Measurements from ENCODE around the gene RAP1GAP2.

RAP1GAP2 gene

DNA sequence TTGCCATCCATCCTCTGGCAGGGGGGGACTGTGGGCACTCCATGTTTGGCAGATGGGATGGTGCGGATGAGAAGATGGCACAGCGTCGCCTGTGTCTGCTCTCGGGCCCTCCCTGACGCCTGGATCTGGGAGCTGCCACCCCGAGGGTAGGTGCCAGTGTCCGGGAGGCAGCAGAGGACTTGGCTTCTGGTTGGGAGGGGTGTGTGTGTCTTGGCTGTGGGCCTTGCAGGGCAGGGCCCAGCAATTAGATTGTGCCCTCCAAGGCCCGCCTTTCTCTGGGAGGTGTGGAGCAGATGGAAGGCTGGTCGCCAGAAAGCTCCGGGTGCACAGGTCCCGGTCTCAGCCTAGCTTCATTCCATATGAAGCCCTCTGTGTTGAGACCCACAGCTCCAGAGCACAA is 1.4 kb downstream of the RAP1GAP2 start:
- DNase-seq (ENCODE audit: low spot score), result no peak
- TF ChIP-seq, protein P1, sequence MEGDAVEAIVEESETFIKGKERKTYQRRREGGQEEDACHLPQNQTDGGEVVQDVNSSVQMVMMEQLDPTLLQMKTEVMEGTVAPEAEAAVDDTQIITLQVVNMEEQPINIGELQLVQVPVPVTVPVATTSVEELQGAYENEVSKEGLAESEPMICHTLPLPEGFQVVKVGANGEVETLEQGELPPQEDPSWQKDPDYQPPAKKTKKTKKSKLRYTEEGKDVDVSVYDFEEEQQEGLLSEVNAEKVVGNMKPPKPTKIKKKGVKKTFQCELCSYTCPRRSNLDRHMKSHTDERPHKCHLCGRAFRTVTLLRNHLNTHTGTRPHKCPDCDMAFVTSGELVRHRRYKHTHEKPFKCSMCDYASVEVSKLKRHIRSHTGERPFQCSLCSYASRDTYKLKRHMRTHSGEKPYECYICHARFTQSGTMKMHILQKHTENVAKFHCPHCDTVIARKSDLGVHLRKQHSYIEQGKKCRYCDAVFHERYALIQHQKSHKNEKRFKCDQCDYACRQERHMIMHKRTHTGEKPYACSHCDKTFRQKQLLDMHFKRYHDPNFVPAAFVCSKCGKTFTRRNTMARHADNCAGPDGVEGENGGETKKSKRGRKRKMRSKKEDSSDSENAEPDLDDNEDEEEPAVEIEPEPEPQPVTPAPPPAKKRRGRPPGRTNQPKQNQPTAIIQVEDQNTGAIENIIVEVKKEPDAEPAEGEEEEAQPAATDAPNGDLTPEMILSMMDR (IDR thresholded peaks at IDR 0.05; ENCODE audit: borderline replicate concordance, control extremely low read depth, extremely low read depth, insufficient read depth, missing control alignments), result no peak
- in situ Hi-C loops (cut with MboI; ENCODE audit: low sequenced_read_pairs, unreplicated experiment), result no loop called here

DNA sequence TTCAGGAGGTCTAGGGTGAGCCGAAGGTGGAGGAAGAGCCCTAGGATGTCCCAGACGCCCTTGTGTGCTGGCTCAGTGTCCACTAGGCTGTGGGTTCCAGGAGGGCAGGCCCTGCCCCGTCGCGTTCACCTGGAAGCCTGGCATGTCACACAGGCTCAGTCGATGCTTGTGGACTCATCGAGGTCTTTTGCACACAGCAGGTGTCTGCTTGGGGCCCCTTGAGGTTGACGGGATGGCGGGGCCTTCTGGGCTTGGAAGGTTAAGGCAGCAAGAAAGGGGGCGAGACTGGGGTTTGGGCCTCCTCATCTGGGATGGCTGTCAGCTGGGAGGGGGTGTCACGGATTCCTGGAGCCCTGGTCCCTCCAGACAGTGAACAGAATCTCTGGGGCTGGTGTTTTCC is 1.9 kb downstream of the RAP1GAP2 start:
- TF ChIP-seq, protein P1 (IDR thresholded peaks at IDR 0.05; ENCODE audit: borderline replicate concordance, control extremely low read depth, extremely low read depth, insufficient read depth, missing control alignments), result no peak
- DNase-seq (ENCODE audit: low spot score), result no peak
- in situ Hi-C loops (cut with MboI; ENCODE audit: low sequenced_read_pairs, unreplicated experiment), result no loop called here

DNA sequence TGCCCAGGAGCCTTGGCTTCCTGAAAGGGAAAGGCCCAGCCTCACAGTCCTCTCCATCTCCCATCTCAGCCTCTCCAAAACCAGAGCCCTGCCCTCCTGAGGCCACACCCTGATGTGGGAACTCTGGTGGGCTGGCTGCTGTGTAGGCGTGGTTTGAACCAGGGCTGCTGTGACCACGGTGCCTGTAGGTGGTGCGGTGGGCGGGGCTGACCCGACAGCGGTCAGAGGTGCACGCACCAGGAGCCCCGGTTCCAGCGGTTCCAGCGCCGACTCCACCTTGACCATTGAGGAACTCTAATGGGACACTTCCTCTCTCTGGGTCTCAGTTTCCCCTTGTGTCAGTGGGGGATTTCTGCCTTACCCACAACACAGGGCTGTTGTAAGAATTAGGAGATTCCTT is 2.4 kb downstream of the RAP1GAP2 start:
- DNase-seq (ENCODE audit: low spot score), result no peak
- in situ Hi-C loops (cut with MboI; ENCODE audit: low sequenced_read_pairs, unreplicated experiment), result no loop called here

DNA sequence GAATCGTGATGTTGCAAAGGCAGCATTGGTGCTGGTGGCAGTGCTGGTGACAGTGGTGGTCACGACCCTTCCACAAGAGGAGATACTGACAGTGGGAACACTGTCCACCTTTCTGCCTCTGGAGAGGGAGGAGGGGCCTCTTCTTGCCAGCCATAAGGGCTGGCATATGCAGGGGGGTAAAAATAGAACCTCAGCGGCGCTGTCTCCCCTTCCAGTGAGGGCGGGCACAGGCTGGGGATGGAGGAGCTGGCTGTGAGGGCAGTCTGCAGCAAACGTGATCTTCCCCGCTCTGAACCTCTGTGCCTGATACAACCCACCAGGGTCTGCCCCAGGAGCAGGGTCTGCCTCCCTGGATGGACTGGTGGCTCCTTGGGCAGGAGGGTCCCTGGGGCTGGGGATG is 3.4 kb downstream of the RAP1GAP2 start:
- TF ChIP-seq, protein P1 (IDR thresholded peaks at IDR 0.05; ENCODE audit: borderline replicate concordance, control extremely low read depth, extremely low read depth, insufficient read depth, missing control alignments), result no peak

More for the DNA sequence above, 2.4 kb downstream of the RAP1GAP2 start:
- TF ChIP-seq, protein P1 (IDR thresholded peaks at IDR 0.05; ENCODE audit: borderline replicate concordance, control extremely low read depth, extremely low read depth, insufficient read depth, missing control alignments), result no peak

DNA sequence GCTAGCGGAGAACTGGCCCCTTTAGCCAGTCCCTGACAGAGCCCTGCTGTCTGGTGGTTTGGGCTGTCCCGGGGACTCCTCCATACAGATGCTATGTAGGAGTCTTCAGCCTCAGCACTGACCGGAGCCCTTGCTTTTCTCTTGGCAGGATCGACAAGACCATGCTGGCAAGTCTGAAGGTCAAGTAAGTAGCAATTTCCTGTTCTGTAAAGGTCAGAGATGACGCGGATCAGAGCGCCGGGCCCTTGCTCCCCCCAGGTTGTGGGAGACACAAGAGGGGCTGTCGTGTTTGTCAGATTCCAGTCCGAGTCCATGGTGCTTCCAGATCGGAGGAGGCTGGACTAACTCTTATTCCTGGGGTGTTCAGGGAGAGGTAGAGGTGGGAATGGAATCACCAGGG is 4.1 kb downstream of the RAP1GAP2 start:
- TF ChIP-seq, protein P1 (IDR thresholded peaks at IDR 0.05; ENCODE audit: borderline replicate concordance, control extremely low read depth, extremely low read depth, insufficient read depth, missing control alignments), result no peak
- DNase-seq (ENCODE audit: low spot score), result no peak
- in situ Hi-C loops (cut with MboI; ENCODE audit: low sequenced_read_pairs, unreplicated experiment), result no loop called here

More for the DNA sequence above, 3.4 kb downstream of the RAP1GAP2 start:
- no peak for DNase-seq (ENCODE audit: low spot score)
- in situ Hi-C loops (cut with MboI; ENCODE audit: low sequenced_read_pairs, unreplicated experiment), result no loop called here

DNA sequence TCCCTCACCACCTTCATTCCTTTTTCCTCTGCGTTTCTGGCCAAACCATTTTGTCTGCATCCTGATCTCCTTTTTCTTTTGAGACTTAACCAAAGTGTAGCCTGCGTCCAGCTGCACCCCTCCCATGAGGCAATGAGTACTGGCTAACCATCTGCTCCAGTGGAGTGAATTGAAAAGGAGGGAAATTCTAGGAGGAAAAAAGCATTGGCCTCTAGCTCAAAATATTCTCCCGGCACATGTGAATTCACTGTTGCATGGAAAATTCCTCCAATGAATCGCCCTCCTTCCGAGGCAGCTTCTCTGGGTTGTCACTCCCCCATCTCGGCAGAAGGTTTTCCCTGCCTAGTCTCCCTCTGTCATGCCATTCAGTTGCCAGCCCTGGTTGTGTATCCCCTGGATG is 5.6 kb downstream of the RAP1GAP2 start:
- TF ChIP-seq, protein P1 (IDR thresholded peaks at IDR 0.05; ENCODE audit: borderline replicate concordance, control extremely low read depth, extremely low read depth, insufficient read depth, missing control alignments), result no peak
- DNase-seq (ENCODE audit: low spot score), result no peak
- in situ Hi-C loops (cut with MboI; ENCODE audit: low sequenced_read_pairs, unreplicated experiment), result no loop called here

DNA sequence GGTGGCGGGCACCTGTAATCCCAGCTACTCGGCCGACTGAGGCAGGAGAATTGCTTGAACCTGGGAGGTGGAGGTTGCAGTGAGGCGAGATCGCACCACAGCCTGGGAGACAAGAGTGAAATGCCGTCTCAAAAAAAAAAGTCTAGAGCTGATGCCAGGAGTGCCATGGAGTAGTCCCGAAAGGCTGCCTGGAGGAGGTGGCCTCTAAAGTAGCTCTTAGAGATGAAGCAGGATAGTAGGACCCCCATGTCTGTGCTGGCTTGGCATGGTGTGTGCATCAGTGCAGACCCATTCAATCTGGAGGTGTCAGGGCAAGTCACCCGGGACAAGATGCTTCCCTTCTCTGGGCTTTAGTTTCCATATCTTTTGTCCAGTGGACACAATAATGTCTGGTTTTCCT is 6.3 kb downstream of the RAP1GAP2 start:
- TF ChIP-seq, protein P1 (IDR thresholded peaks at IDR 0.05; ENCODE audit: borderline replicate concordance, control extremely low read depth, extremely low read depth, insufficient read depth, missing control alignments), result no peak
- in situ Hi-C loops (cut with MboI; ENCODE audit: low sequenced_read_pairs, unreplicated experiment), result no loop called here
- DNase-seq (ENCODE audit: low spot score), result no peak
